ENCODE results near the gene TEX35. TPM values are rescaled to one million over a fixed set of nuclear protein-coding genes. Genes with fewer than 3 reads are reported as not detected.
A peak's percentile ranks its signal among the peaks of the same experiment; 100 is the strongest.

Gene TEX35
- total RNA-seq, 1 experiment from 2014 or later: not detected

DNA sequence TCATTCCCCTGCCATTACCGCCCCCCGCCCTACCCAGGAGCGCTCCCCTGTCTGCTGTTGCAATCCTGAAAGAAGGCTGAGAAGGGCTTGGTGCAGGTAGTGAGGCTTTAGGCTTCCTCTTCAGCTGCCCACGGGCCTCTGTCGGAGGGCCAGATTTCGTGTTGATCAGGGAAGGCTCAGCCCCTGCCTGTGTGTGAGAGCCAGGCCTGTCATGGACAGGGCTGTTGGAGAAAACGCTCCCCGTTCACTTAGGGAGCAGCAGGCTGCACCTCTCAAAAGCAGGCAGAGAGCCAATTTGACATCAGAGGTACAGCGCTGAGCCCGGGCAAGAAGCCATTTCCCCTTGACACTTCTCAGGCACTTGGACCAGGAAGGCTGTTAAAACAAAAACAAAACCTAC, 19.0 kb downstream of the TEX35 start (continued):
- TF ChIP-seq CTCF (IDR thresholded peaks at IDR 0.05 in 2 of 3, conservative IDR thresholded peaks at IDR 0.05 in 1 of 3; ENCODE audit: borderline replicate concordance in 1 of 3, insufficient read depth in 1 of 3, low read depth in 2 of 3, low read length in 2 of 3): no peak
- no peak for TF ChIP-seq RAD21 (IDR thresholded peaks at IDR 0.05; ENCODE audit: low read depth)
- TF ChIP-seq SIN3A (IDR thresholded peaks at IDR 0.05; ENCODE audit: low read depth): no peak
- no peak for TF ChIP-seq JUND (IDR thresholded peaks at IDR 0.05)
- TF ChIP-seq SRF (IDR thresholded peaks at IDR 0.05; ENCODE audit: low read depth): no peak
- no peak for TF ChIP-seq YY1 (IDR thresholded peaks at IDR 0.05; ENCODE audit: extremely low read depth, insufficient replicate concordance, low read depth, low read length)
- no peak for TF ChIP-seq CEBPB (IDR thresholded peaks at IDR 0.05; ENCODE audit: low read depth)

GRCh38 chr1:178532392-178532791, 19.5 kb downstream of the TEX35 start:
- Histone ChIP-seq H3K9me3 (ENCODE audit: control insufficient read depth in 1 of 2, insufficient read depth in 1 of 2, low read depth in 1 of 2, low read length in 2 of 2) (no peaks in the 10 kb centered on the region), H3K4me1 (ENCODE audit: control insufficient read depth in 1 of 2, insufficient read depth in 2 of 2, low read length in 2 of 2) (peaks cover 27 to 55% of the 10 kb centered on the region in 2 experiments), H2AFZ (ENCODE audit: low read depth, low read length, poor library complexity, severe bottlenecking) (peak overlapping the region; percentile 96), H3K27me3 (ENCODE audit: insufficient read depth, low read length) (no peaks in the 10 kb centered on the region), H3K36me3 (ENCODE audit: control insufficient read depth in 1 of 2, insufficient read depth in 2 of 2, low read length in 2 of 2) (no peaks in the 10 kb centered on the region), H3K79me2 (ENCODE audit: insufficient read depth, low read length) (no peaks in the 10 kb centered on the region), H3K9ac (ENCODE audit: low read length) (no peak overlapping the region; the same call in 1 of the 2 replicates), H3K4me3 (replicated peaks in 1 of 2; ENCODE audit: low read depth in 1 of 2, low read length in 2 of 2) (0 out of 4 replicates have a peak overlapping the region, but pooled peaks of 1 of the 2 experiments have one; percentile 13), H3K27ac (ENCODE audit: low read depth, low read length) (no peak overlapping the region), H4K20me1 (ENCODE audit: insufficient read depth) (no peaks in the 10 kb centered on the region), H3K9me2 (ENCODE audit: insufficient read depth) (no peaks in the 10 kb centered on the region), H3K4me2 (ENCODE audit: low read length) (peak overlapping the region; percentile 60)
- ATAC-seq: peak; percentile 64
- no TSS peak for BruUV-seq (replicated peaks)
- intact Hi-C loops (cut with micrococcal nuclease): loop anchor here (2.0 to 10.0 kb wide), 5 partner anchors 222 to 1062 kb away; partner anchors contain the start of gene TDRD5
- POLR2A ChIA-PET: interaction anchor here (0.8 kb wide), 1 partner anchor 222 kb away, joined by 4 read pairs; no protein-coding TSS in a partner anchor
- peak; percentile 68 for DNase-seq (ENCODE audit: low read depth, low spot score)
- CTCF ChIA-PET: interaction anchor here (1.0 to 2.5 kb wide), 8 partner anchors 28 to 1277 kb away, joined by 3 to 24 read pairs (median 6); no protein-coding TSS in a partner anchor
- RAD21 ChIA-PET (ENCODE audit: low non-redundant PET in 1 of 2, low total read pairs in 2 of 2, uncharacterized antibody in 2 of 2, unreplicated experiment in 2 of 2): interaction anchor here (0.6 to 2.3 kb wide), 4 partner anchors 233 to 547 kb away, joined by 3 to 5 read pairs (median 4); no protein-coding TSS in a partner anchor
- TF ChIP-seq EGR1 (IDR thresholded peaks at IDR 0.05; ENCODE audit: low read depth) (no peak), SRF (IDR thresholded peaks at IDR 0.05; ENCODE audit: low read depth) (no peak), ZBTB33 (IDR thresholded peaks at IDR 0.05; ENCODE audit: extremely low read depth, insufficient replicate concordance, low read length) (no peak), ATF3 (IDR thresholded peaks at IDR 0.05) (no peak), YY1 (IDR thresholded peaks at IDR 0.05; ENCODE audit: extremely low read depth, insufficient replicate concordance, low read depth, low read length) (peak; percentile 41), ZFX (IDR thresholded peaks at IDR 0.05) (no peak), ELF1 (IDR thresholded peaks at IDR 0.05; ENCODE audit: borderline replicate concordance, low read depth) (no peak), POLR2A (IDR thresholded peaks at IDR 0.05; ENCODE audit: borderline replicate concordance, extremely low read depth, insufficient read depth, insufficient read length) (no peak)
- TF ChIP-seq, protein P1, sequence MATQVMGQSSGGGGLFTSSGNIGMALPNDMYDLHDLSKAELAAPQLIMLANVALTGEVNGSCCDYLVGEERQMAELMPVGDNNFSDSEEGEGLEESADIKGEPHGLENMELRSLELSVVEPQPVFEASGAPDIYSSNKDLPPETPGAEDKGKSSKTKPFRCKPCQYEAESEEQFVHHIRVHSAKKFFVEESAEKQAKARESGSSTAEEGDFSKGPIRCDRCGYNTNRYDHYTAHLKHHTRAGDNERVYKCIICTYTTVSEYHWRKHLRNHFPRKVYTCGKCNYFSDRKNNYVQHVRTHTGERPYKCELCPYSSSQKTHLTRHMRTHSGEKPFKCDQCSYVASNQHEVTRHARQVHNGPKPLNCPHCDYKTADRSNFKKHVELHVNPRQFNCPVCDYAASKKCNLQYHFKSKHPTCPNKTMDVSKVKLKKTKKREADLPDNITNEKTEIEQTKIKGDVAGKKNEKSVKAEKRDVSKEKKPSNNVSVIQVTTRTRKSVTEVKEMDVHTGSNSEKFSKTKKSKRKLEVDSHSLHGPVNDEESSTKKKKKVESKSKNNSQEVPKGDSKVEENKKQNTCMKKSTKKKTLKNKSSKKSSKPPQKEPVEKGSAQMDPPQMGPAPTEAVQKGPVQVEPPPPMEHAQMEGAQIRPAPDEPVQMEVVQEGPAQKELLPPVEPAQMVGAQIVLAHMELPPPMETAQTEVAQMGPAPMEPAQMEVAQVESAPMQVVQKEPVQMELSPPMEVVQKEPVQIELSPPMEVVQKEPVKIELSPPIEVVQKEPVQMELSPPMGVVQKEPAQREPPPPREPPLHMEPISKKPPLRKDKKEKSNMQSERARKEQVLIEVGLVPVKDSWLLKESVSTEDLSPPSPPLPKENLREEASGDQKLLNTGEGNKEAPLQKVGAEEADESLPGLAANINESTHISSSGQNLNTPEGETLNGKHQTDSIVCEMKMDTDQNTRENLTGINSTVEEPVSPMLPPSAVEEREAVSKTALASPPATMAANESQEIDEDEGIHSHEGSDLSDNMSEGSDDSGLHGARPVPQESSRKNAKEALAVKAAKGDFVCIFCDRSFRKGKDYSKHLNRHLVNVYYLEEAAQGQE (IDR thresholded peaks at IDR 0.05; ENCODE audit: low read depth): no peak
